ENCODE results near the gene HHAT.

- no peak for TF ChIP-seq CTCF (IDR thresholded peaks at IDR 0.05)
- TF ChIP-seq POLR2A (IDR thresholded peaks at IDR 0.05): no peak
- TF ChIP-seq EP300 (IDR thresholded peaks at IDR 0.05): no peak
These were observed 360.0 kb downstream of the HHAT start for GRCh38 chr1:210688512-210689234.
